Lower leg skin (tissue), 3 donors: ENCODE results near the gene PLA2G4A.

Experiments
- POLR2A ChIP-seq, 2 donors: fragments of 450-650 bp; IDR thresholded peaks; one replicate each; pipeline ENCODE4 v1.6.1; 2016 to 2017; ENCODE audit warnings: antibody characterized with exemption in 2 of 2, mild to moderate bottlenecking in 1 of 2, moderate library complexity in 1 of 2
- TF ChIP-seq, protein P1 (sequence below), 3 donors: fragments of 450-650 bp; IDR thresholded peaks; one replicate each; pipeline ENCODE4 v1.5.1; 2016; ENCODE audit warnings: antibody characterized with exemption in 3 of 3, mild to moderate bottlenecking in 3 of 3, moderate library complexity in 2 of 3

DNA sequence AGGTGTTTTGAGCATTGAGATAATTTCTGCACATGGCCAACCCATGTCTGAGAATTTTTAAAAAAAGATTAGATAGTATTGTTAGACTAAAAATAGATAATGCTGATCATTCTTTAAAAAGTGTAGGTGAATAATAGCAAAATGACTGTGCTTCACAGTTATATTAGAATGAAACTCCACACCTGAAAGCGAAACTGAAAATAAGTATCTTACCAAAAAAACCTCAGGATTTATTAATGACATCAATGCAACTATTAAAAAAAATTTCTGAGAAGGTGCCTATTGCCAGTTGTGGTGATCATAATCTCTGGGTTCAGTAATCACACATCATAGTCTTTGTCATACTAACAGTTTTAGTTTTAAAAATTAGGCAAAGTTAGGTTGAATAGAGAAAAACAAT is 36.5 kb downstream of the PLA2G4A start:
- TF ChIP-seq POLR2A (IDR thresholded peaks at IDR 0.05): no peak
- TF ChIP-seq, protein P1, sequence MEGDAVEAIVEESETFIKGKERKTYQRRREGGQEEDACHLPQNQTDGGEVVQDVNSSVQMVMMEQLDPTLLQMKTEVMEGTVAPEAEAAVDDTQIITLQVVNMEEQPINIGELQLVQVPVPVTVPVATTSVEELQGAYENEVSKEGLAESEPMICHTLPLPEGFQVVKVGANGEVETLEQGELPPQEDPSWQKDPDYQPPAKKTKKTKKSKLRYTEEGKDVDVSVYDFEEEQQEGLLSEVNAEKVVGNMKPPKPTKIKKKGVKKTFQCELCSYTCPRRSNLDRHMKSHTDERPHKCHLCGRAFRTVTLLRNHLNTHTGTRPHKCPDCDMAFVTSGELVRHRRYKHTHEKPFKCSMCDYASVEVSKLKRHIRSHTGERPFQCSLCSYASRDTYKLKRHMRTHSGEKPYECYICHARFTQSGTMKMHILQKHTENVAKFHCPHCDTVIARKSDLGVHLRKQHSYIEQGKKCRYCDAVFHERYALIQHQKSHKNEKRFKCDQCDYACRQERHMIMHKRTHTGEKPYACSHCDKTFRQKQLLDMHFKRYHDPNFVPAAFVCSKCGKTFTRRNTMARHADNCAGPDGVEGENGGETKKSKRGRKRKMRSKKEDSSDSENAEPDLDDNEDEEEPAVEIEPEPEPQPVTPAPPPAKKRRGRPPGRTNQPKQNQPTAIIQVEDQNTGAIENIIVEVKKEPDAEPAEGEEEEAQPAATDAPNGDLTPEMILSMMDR (IDR thresholded peaks at IDR 0.05): no peak
